Measurements from ENCODE around the gene ETV7. TPM values are rescaled to one million over a fixed set of nuclear protein-coding genes. Genes with fewer than 3 reads are reported as not detected.

Gene ETV7
- total RNA-seq, 2 experiments from 2014 or later, result 2.8 to 3.1 TPM

GRCh38 chr6:36362551-36363370 lies 24.7 kb downstream of the ETV7 start:
- Mint-ChIP-seq H3K27me3 (peaks cover 2% of the 10 kb centered on the region), H3K27ac (no peak overlapping the region)
- no peak for DNase-seq

GRCh38 chr6:36361071-36361470 lies 26.4 kb downstream of the ETV7 start:
- no peaks in the 10 kb centered on the region for H3K36me3 Mint-ChIP-seq
- H3K27ac Mint-ChIP-seq, result no peak overlapping the region
- H3K27me3 Mint-ChIP-seq, result peaks cover 3% of the 10 kb centered on the region
- no peak overlapping the region for H3K4me3 Mint-ChIP-seq
- no peaks in the 10 kb centered on the region for H3K9me3 Mint-ChIP-seq
- no peak for DNase-seq
- peaks cover 11% of the 10 kb centered on the region for H3K4me1 Mint-ChIP-seq

More at GRCh38 chr6:36362551-36363370, 24.7 kb downstream of the ETV7 start:
- no peak overlapping the region for H3K4me3 Mint-ChIP-seq
- H3K4me1 Mint-ChIP-seq, result peaks cover 10% of the 10 kb centered on the region
- H3K36me3 Mint-ChIP-seq, result no peaks in the 10 kb centered on the region
- no peaks in the 10 kb centered on the region for H3K9me3 Mint-ChIP-seq

- H3K36me3 Mint-ChIP-seq, result no peaks in the 10 kb centered on the region
- H3K4me3 Mint-ChIP-seq, result no peak overlapping the region
- peaks cover 7% of the 10 kb centered on the region for H3K27me3 Mint-ChIP-seq
- no peak overlapping the region for H3K27ac Mint-ChIP-seq
- peaks cover 11% of the 10 kb centered on the region for H3K4me1 Mint-ChIP-seq
- DNase-seq, result peak; percentile 63
- H3K9me3 Mint-ChIP-seq, result no peaks in the 10 kb centered on the region
Measured at GRCh38 chr6:36360241-36361054, 27.0 kb downstream of the ETV7 start.

- Mint-ChIP-seq H3K27me3 (peaks cover 9% of the 10 kb centered on the region), H3K4me3 (no peak overlapping the region), H3K9me3 (no peaks in the 10 kb centered on the region), H3K4me1 (peaks cover 11% of the 10 kb centered on the region), H3K36me3 (no peaks in the 10 kb centered on the region), H3K27ac (no peak overlapping the region)
- no peak for DNase-seq
Measured at GRCh38 chr6:36358226-36358915, 29.1 kb downstream of the ETV7 start.

GRCh38 chr6:36357872-36358225 lies 29.6 kb downstream of the ETV7 start:
- no peak for DNase-seq
- Mint-ChIP-seq H3K27ac (no peak overlapping the region), H3K4me1 (peaks cover 11% of the 10 kb centered on the region), H3K27me3 (peaks cover 9% of the 10 kb centered on the region), H3K36me3 (no peaks in the 10 kb centered on the region), H3K4me3 (no peak overlapping the region), H3K9me3 (no peaks in the 10 kb centered on the region)

GRCh38 chr6:36355819-36356218 lies 31.6 kb downstream of the ETV7 start:
- H3K27ac Mint-ChIP-seq, result no peak overlapping the region
- no peak for DNase-seq
- peaks cover 11% of the 10 kb centered on the region for H3K4me1 Mint-ChIP-seq
- H3K4me3 Mint-ChIP-seq, result no peak overlapping the region
- H3K36me3 Mint-ChIP-seq, result no peaks in the 10 kb centered on the region
- H3K9me3 Mint-ChIP-seq, result no peaks in the 10 kb centered on the region
- H3K27me3 Mint-ChIP-seq, result peaks cover 9% of the 10 kb centered on the region

GRCh38 chr6:36353411-36353915 lies 34.0 kb downstream of the ETV7 start:
- H3K4me1 Mint-ChIP-seq, result peaks cover 5% of the 10 kb centered on the region
- H3K36me3 Mint-ChIP-seq, result no peaks in the 10 kb centered on the region
- no peaks in the 10 kb centered on the region for H3K9me3 Mint-ChIP-seq
- no peak overlapping the region for H3K27ac Mint-ChIP-seq
- peaks cover 9% of the 10 kb centered on the region for H3K27me3 Mint-ChIP-seq
- DNase-seq, result no peak
- no peak overlapping the region for H3K4me3 Mint-ChIP-seq

- H3K4me3 Mint-ChIP-seq, result no peak overlapping the region
- H3K4me1 Mint-ChIP-seq, result no peaks in the 10 kb centered on the region
- H3K27me3 Mint-ChIP-seq, result peaks cover 5% of the 10 kb centered on the region
- H3K36me3 Mint-ChIP-seq, result no peaks in the 10 kb centered on the region
- H3K27ac Mint-ChIP-seq, result no peak overlapping the region
- H3K9me3 Mint-ChIP-seq, result no peaks in the 10 kb centered on the region
- DNase-seq, result no peak
Measured at GRCh38 chr6:36352477-36353157, 34.9 kb downstream of the ETV7 start.

- no peak overlapping the region for H3K27ac Mint-ChIP-seq
- H3K4me3 Mint-ChIP-seq, result no peak overlapping the region
- no peaks in the 10 kb centered on the region for H3K9me3 Mint-ChIP-seq
- DNase-seq, result no peak
- H3K4me1 Mint-ChIP-seq, result no peaks in the 10 kb centered on the region
- peaks cover 5% of the 10 kb centered on the region for H3K27me3 Mint-ChIP-seq
- H3K36me3 Mint-ChIP-seq, result no peaks in the 10 kb centered on the region
Measured at GRCh38 chr6:36350681-36351571, 36.5 kb downstream of the ETV7 start.

GRCh38 chr6:36350082-36350481 lies 37.4 kb downstream of the ETV7 start:
- Mint-ChIP-seq H3K36me3 (no peaks in the 10 kb centered on the region), H3K4me3 (no peak overlapping the region), H3K27me3 (no peaks in the 10 kb centered on the region)

GRCh38 chr6:36349240-36349639 lies 38.2 kb downstream of the ETV7 start:
- no peak for DNase-seq
- H3K36me3 Mint-ChIP-seq, result no peaks in the 10 kb centered on the region

More at GRCh38 chr6:36350082-36350481, 37.4 kb downstream of the ETV7 start:
- H3K27ac Mint-ChIP-seq, result no peak overlapping the region
- no peak for DNase-seq
- H3K9me3 Mint-ChIP-seq, result no peaks in the 10 kb centered on the region
- H3K4me1 Mint-ChIP-seq, result no peaks in the 10 kb centered on the region

GRCh38 chr6:36347621-36348020 lies 39.8 kb downstream of the ETV7 start:
- no peak overlapping the region for H3K27ac Mint-ChIP-seq
- no peak for DNase-seq
- H3K4me1 Mint-ChIP-seq, result no peaks in the 10 kb centered on the region
- H3K4me3 Mint-ChIP-seq, result no peak overlapping the region
- H3K9me3 Mint-ChIP-seq, result no peaks in the 10 kb centered on the region
- no peaks in the 10 kb centered on the region for H3K36me3 Mint-ChIP-seq
- no peaks in the 10 kb centered on the region for H3K27me3 Mint-ChIP-seq

More at GRCh38 chr6:36349240-36349639, 38.2 kb downstream of the ETV7 start:
- Mint-ChIP-seq H3K9me3 (no peaks in the 10 kb centered on the region), H3K27me3 (no peaks in the 10 kb centered on the region), H3K4me1 (no peaks in the 10 kb centered on the region), H3K4me3 (no peak overlapping the region), H3K27ac (no peak overlapping the region)

GRCh38 chr6:36346486-36347273 lies 40.8 kb downstream of the ETV7 start:
- H3K27ac Mint-ChIP-seq, result no peak overlapping the region
- H3K36me3 Mint-ChIP-seq, result no peaks in the 10 kb centered on the region
- no peaks in the 10 kb centered on the region for H3K4me1 Mint-ChIP-seq
- no peaks in the 10 kb centered on the region for H3K27me3 Mint-ChIP-seq
- DNase-seq, result no peak
- no peak overlapping the region for H3K4me3 Mint-ChIP-seq
- H3K9me3 Mint-ChIP-seq, result no peaks in the 10 kb centered on the region
